Measurements from ENCODE around the gene NDRG2. TPM values are rescaled to one million over a fixed set of nuclear protein-coding genes. Genes with fewer than 3 reads are reported as not detected.
"Not testable (repeated sequence)": the region's sequence is repeated elsewhere in the genome, so short reads cannot be mapped to it uniquely, and the experiment has no call there.

Gene NDRG2
- total RNA-seq, 3 donors from 2014 or later: 251 to 693 (median 258) TPM

DNA sequence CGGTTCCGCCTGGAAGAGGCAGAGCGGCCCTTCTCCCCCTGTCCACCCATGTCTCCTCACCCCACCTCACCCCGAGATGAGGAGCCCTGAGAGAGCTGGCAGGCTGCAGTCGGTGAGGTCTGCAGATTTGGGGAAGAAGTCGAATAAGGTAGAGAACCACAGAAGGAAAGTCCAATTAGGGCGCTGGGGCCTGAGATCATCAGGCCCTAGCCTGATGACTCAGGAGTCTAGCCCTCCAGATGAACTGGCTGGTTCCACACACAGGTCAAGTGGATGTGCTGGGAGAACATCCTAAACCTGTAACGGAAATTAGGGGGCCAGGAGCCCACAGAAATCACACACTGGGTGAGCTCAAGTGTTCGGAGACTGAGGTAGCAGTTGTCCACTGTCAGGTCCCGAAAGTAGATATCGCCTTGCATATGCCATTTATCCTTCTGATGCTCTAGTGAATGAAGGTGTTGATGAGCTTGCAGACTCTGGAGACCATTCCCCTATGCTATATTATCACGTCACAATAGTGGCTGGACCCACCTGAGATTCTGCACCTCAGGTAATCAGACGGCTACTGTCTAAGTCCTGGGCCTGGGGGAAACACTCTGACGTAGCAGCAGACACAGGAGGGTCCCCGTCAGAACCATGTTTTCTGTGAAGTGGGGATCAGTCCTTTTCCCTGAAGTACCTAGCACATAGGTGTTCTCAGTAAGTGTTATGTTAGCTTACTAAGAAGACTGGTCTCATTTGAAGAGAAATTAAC, 36.0 kb downstream of the NDRG2 start:
- H3K36me3 ChIP-seq: no peaks in the 10 kb centered on the region
- H3K4me1 ChIP-seq: peaks cover 5 to 20% of the 10 kb centered on the region in 2 donors
- DNase-seq (ENCODE audit: low spot score in 2 of 2): no peak
- H3K27me3 ChIP-seq: no peaks in the 10 kb centered on the region
- TF ChIP-seq POLR2AphosphoS5 (IDR thresholded peaks at IDR 0.05): no peak
- no peak for TF ChIP-seq CTCF (IDR thresholded peaks at IDR 0.05)
- TF ChIP-seq POLR2A (IDR thresholded peaks at IDR 0.05): no peak
- peak overlapping the region; percentile 89 to 91 for H3K27ac ChIP-seq
- no peaks in the 10 kb centered on the region for H3K9me3 ChIP-seq
- intact Hi-C loops (cut with DNase I; ENCODE audit: low total_unique reads): no loop called here
- H3K4me3 ChIP-seq: peak overlapping the region; percentile 76 to 93 (median 87)

- no peaks in the 10 kb centered on the region for H3K9me3 ChIP-seq
- no peaks in the 10 kb centered on the region for H3K27me3 ChIP-seq
- DNase-seq (ENCODE audit: low spot score in 2 of 2): peak in 1 of 2 donors; percentile 50
- TF ChIP-seq POLR2AphosphoS5 (IDR thresholded peaks at IDR 0.05) (peak in 1 of 3 donors; percentile 40), POLR2A (IDR thresholded peaks at IDR 0.05) (no peak)
- no peaks in the 10 kb centered on the region for H3K36me3 ChIP-seq
- H3K4me1 ChIP-seq: peaks cover 5 to 20% of the 10 kb centered on the region in 2 donors
- intact Hi-C loops (cut with DNase I; ENCODE audit: low total_unique reads): no loop called here
- peak overlapping the region; percentile 82 to 89 for H3K27ac ChIP-seq
- no peak overlapping the region for H3K4me3 ChIP-seq
Observed at GRCh38 chr14:20986811-20987210, 38.0 kb downstream of the NDRG2 start.

- DNase-seq (ENCODE audit: low spot score in 2 of 2); H3K27me3 ChIP-seq; H3K27ac ChIP-seq; H3K4me3 ChIP-seq; H3K36me3 ChIP-seq; intact Hi-C loops (cut with DNase I; ENCODE audit: low total_unique reads); H3K9me3 ChIP-seq: not testable (repeated sequence)
- peaks cover 3 to 13% of the 10 kb centered on the region in 2 donors for H3K4me1 ChIP-seq
Observed at GRCh38 chr14:20985650-20986049, 39.2 kb downstream of the NDRG2 start.

GRCh38 chr14:20982646-20983369, 42.1 kb downstream of the NDRG2 start:
- Histone ChIP-seq H3K9me3 (no peaks in the 10 kb centered on the region), H3K4me1 (peaks cover 0 to 5% of the 10 kb centered on the region in 2 donors), H3K27me3 (no peaks in the 10 kb centered on the region), H3K4me3 (no peak overlapping the region), H3K27ac (no peak overlapping the region), H3K36me3 (no peaks in the 10 kb centered on the region)
- DNase-seq (ENCODE audit: low spot score in 2 of 2): no peak
- intact Hi-C loops (cut with DNase I; ENCODE audit: low total_unique reads): no loop called here
- TF ChIP-seq POLR2A (IDR thresholded peaks at IDR 0.05) (no peak), POLR2AphosphoS5 (IDR thresholded peaks at IDR 0.05) (no peak), CTCF (IDR thresholded peaks at IDR 0.05) (no peak)

GRCh38 chr14:20980906-20981305, 44.0 kb downstream of the NDRG2 start:
- Histone ChIP-seq H3K36me3 (no peaks in the 10 kb centered on the region), H3K4me1 (no peaks in the 10 kb centered on the region), H3K27me3 (no peaks in the 10 kb centered on the region), H3K9me3 (no peaks in the 10 kb centered on the region), H3K4me3 (no peak overlapping the region), H3K27ac (no peak overlapping the region)
- intact Hi-C loops (cut with DNase I; ENCODE audit: low total_unique reads): no loop called here
- TF ChIP-seq CTCF (IDR thresholded peaks at IDR 0.05) (no peak), POLR2AphosphoS5 (IDR thresholded peaks at IDR 0.05) (no peak), POLR2A (IDR thresholded peaks at IDR 0.05) (no peak)
- DNase-seq (ENCODE audit: low spot score in 2 of 2): no peak

DNA sequence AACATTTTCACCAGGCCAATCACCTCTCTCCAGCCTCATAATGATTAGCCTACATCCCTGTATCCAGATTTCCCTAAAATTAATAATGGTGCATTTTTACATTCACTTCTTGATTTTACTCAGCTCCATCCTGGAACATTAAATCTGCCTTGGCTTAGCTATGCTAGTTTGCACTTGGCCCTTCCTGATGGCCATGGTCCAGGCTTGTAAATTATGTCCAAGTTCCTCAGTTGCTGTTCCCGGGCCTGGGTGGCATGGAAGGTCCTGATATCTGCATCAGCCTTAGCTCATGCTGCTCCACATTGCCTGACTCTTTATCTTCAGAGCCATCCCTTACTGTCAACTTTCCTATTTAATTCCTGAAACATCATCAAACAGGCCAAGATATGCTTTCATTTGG, 46.2 kb downstream of the NDRG2 start:
- intact Hi-C loops (cut with DNase I; ENCODE audit: low total_unique reads): loop anchor here (10.0 kb wide), 1 partner anchor 86 kb away; no protein-coding TSS in a partner anchor

More for the DNA sequence above, 46.2 kb downstream of the NDRG2 start:
- DNase-seq (ENCODE audit: low spot score in 2 of 2): no peak
- H3K9me3 ChIP-seq: no peaks in the 10 kb centered on the region
- H3K36me3 ChIP-seq: no peaks in the 10 kb centered on the region
- no peaks in the 10 kb centered on the region for H3K27me3 ChIP-seq
- TF ChIP-seq CTCF (IDR thresholded peaks at IDR 0.05) (no peak), POLR2A (IDR thresholded peaks at IDR 0.05) (no peak), POLR2AphosphoS5 (IDR thresholded peaks at IDR 0.05) (no peak)
- H3K4me1 ChIP-seq: no peaks in the 10 kb centered on the region
- H3K27ac ChIP-seq: no peak overlapping the region
- H3K4me3 ChIP-seq: no peak overlapping the region

Measured in breast epithelium (tissue), 4 donors.